ENCODE results near the gene HERC5. TPM values are rescaled to one million over a fixed set of nuclear protein-coding genes. Genes with fewer than 3 reads are reported as not detected.

HERC5 gene
- total RNA-seq: 1 to 10 TPM in 1 of 2 donors, under 1 TPM in 1; 0.79 to 1.4 TPM

GRCh38 chr4:88456670-88457306, at the start of gene HERC5:
TSS of gene HERC5 (plus strand) at chr4:88457119. CDS start at chr4:88457270, 151 bp downstream.
- H3K4me3 ChIP-seq: peak within 1 kb of the TSS; percentile 81
- peak; percentile 34 for TF ChIP-seq CTCF (IDR thresholded peaks at IDR 0.05)
- peak within 1 kb of the TSS; percentile 63 for H3K27ac ChIP-seq
- no peaks in the 10 kb centered on the region for H3K36me3 ChIP-seq
- H3K27me3 ChIP-seq: no peaks in the 10 kb centered on the region
- peak within 1 kb of the TSS in 1 of 2 donors; percentile 71 for H3K9ac ChIP-seq (ENCODE audit: low read depth in 2 of 2, low read length in 2 of 2)
- DNase-seq: peak; percentile 94
- no peaks in the 10 kb centered on the region for H3K4me1 ChIP-seq
- intact Hi-C loops (cut with DNase I): loop anchor here (2.0 to 10.0 kb wide), 3 partner anchors 56 to 422 kb away; no protein-coding TSS in a partner anchor
- no peaks in the 10 kb centered on the region for H3K9me3 ChIP-seq

- no peak for DNase-seq
- Histone ChIP-seq H3K4me3 (no peak overlapping the region), H3K27ac (no peak overlapping the region), H3K4me1 (no peaks in the 10 kb centered on the region), H3K27me3 (no peaks in the 10 kb centered on the region), H3K36me3 (no peaks in the 10 kb centered on the region), H3K9ac (ENCODE audit: low read depth in 2 of 2, low read length in 2 of 2) (no peak overlapping the region), H3K9me3 (no peaks in the 10 kb centered on the region)
- TF ChIP-seq CTCF (IDR thresholded peaks at IDR 0.05): no peak
- intact Hi-C loops (cut with DNase I): no loop called here
These were observed 47.7 kb upstream of the HERC5 start for GRCh38 chr4:88409206-88409605.

GRCh38 chr4:88409789-88410188, 47.1 kb upstream of the HERC5 start:
- Histone ChIP-seq H3K27ac (no peak overlapping the region), H3K4me1 (no peaks in the 10 kb centered on the region), H3K4me3 (no peak overlapping the region), H3K36me3 (no peaks in the 10 kb centered on the region), H3K9ac (ENCODE audit: low read depth in 2 of 2, low read length in 2 of 2) (no peak overlapping the region), H3K9me3 (no peaks in the 10 kb centered on the region), H3K27me3 (no peaks in the 10 kb centered on the region)
- no peak for DNase-seq
- intact Hi-C loops (cut with DNase I): no loop called here
- TF ChIP-seq CTCF (IDR thresholded peaks at IDR 0.05): no peak

GRCh38 chr4:88411491-88412096, 45.3 kb upstream of the HERC5 start:
- Histone ChIP-seq H3K4me1 (no peaks in the 10 kb centered on the region), H3K9ac (ENCODE audit: low read depth in 2 of 2, low read length in 2 of 2) (no peak overlapping the region), H3K36me3 (no peaks in the 10 kb centered on the region), H3K27ac (no peak overlapping the region), H3K4me3 (no peak overlapping the region), H3K9me3 (no peaks in the 10 kb centered on the region), H3K27me3 (no peaks in the 10 kb centered on the region)
- no peak for DNase-seq
- intact Hi-C loops (cut with DNase I): no loop called here
- TF ChIP-seq CTCF (IDR thresholded peaks at IDR 0.05): no peak

- Histone ChIP-seq H3K9me3 (no peaks in the 10 kb centered on the region), H3K27me3 (no peaks in the 10 kb centered on the region), H3K4me3 (no peak overlapping the region), H3K4me1 (no peaks in the 10 kb centered on the region), H3K36me3 (no peaks in the 10 kb centered on the region), H3K27ac (no peak overlapping the region), H3K9ac (ENCODE audit: low read depth in 2 of 2, low read length in 2 of 2) (no peak overlapping the region)
- TF ChIP-seq CTCF (IDR thresholded peaks at IDR 0.05): no peak
- DNase-seq: no peak
- intact Hi-C loops (cut with DNase I): no loop called here
These were observed 43.1 kb upstream of the HERC5 start for GRCh38 chr4:88413801-88414200.

Measured in colonic mucosa (tissue), 4 donors.